Measurements from ENCODE around the gene NTNG1.

The NTNG1 gene

DNA sequence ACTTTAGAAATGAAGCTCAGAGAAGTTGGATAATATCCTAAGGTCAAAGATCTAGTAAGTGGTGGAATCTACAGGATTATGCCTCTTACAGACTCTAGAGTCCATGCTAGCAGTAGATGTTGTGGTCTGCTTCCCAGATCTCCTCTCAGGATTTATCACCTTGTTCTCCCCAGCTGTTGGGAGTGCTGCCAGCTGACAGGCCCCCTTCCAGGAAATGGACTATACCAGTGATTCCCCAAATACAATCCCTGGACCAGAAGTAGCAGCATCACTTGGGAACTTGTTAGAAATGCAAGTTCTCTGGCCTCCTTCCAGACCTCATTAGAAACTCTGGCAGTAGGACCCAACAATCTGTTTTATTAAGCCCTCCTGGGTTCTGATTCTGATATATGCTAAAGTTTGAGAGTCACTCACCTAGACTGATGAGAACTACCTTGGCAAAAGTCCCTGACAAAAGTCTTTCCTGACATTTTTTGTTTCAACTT is 24.5 kb upstream of the NTNG1 start:
- Histone ChIP-seq H2AFZ (ENCODE audit: low read depth) (no peak overlapping the region), H3K79me2 (ENCODE audit: insufficient read depth, low read depth) (no peaks in the 10 kb centered on the region), H3K36me3 (ENCODE audit: insufficient read depth) (no peaks in the 10 kb centered on the region), H3K9ac (no peak overlapping the region), H3K4me2 (no peak overlapping the region), H3K27me3 (ENCODE audit: insufficient read depth, low read depth) (no peaks in the 10 kb centered on the region), H3K4me1 (ENCODE audit: low read depth, poor library complexity, severe bottlenecking) (no peaks in the 10 kb centered on the region), H3K4me3 (IDR thresholded peaks at IDR 0.05; ENCODE audit: insufficient read depth, low read depth, low read length) (no peak overlapping the region), H4K20me1 (ENCODE audit: insufficient read depth) (no peaks in the 10 kb centered on the region), H3K27ac (no peak overlapping the region)
- TF ChIP-seq, protein P1, sequence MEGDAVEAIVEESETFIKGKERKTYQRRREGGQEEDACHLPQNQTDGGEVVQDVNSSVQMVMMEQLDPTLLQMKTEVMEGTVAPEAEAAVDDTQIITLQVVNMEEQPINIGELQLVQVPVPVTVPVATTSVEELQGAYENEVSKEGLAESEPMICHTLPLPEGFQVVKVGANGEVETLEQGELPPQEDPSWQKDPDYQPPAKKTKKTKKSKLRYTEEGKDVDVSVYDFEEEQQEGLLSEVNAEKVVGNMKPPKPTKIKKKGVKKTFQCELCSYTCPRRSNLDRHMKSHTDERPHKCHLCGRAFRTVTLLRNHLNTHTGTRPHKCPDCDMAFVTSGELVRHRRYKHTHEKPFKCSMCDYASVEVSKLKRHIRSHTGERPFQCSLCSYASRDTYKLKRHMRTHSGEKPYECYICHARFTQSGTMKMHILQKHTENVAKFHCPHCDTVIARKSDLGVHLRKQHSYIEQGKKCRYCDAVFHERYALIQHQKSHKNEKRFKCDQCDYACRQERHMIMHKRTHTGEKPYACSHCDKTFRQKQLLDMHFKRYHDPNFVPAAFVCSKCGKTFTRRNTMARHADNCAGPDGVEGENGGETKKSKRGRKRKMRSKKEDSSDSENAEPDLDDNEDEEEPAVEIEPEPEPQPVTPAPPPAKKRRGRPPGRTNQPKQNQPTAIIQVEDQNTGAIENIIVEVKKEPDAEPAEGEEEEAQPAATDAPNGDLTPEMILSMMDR (conservative IDR thresholded peaks at IDR 0.05; ENCODE audit: low read depth, low read length): no peak

DNA sequence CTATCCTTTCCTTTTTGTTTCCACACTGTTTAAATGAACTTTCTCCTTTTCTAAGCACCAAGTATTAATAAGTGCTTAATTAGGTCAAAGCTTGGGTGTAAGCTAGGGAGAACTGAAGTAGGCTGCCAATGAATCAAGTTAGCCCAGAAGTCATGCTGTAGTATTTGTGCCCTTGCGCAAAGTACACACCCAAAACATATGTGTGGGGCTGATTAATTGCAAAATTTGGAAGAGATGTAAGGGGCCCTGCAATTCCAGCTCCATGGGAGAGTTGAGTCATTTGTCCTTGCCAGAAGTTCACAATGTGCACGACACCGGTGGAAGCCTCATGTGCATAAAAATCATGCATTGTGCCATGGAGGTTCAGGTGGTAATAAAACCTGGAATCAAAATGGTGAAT is 18.6 kb upstream of the NTNG1 start:
- Histone ChIP-seq H3K4me2 (no peak overlapping the region), H2AFZ (ENCODE audit: low read depth) (no peak overlapping the region), H3K27ac (no peak overlapping the region), H3K9ac (no peak overlapping the region), H3K79me2 (ENCODE audit: insufficient read depth, low read depth) (no peaks in the 10 kb centered on the region), H3K27me3 (ENCODE audit: insufficient read depth, low read depth) (no peaks in the 10 kb centered on the region), H3K4me1 (ENCODE audit: low read depth, poor library complexity, severe bottlenecking) (no peaks in the 10 kb centered on the region), H3K36me3 (ENCODE audit: insufficient read depth) (no peaks in the 10 kb centered on the region), H4K20me1 (ENCODE audit: insufficient read depth) (no peaks in the 10 kb centered on the region), H3K4me3 (IDR thresholded peaks at IDR 0.05; ENCODE audit: insufficient read depth, low read depth, low read length) (no peak overlapping the region)
- TF ChIP-seq, protein P1 (conservative IDR thresholded peaks at IDR 0.05; ENCODE audit: low read depth, low read length): no peak

DNA sequence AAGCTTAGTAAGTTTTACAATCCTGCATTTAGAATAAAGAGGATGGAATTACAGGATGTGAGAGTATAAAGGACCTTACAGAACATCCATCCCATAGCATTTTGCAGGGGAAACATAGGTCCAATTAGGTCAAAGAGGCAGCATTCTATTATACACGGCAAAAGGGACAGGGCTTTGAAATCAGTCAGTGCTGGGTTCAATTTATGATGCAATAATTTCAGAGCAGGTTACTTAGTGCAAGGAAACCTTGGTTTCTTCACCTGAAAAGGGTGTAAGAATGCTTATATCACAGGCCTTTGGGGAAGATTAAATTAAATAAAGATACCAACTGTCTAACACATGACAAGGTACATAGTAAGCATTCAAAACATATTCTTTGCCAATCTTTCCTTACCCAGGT is 17.1 kb upstream of the NTNG1 start:
- H3K79me2 ChIP-seq (ENCODE audit: insufficient read depth, low read depth): no peaks in the 10 kb centered on the region
- H3K27ac ChIP-seq: no peak overlapping the region
- no peaks in the 10 kb centered on the region for H3K27me3 ChIP-seq (ENCODE audit: insufficient read depth, low read depth)
- H3K36me3 ChIP-seq (ENCODE audit: insufficient read depth): no peaks in the 10 kb centered on the region
- H3K4me2 ChIP-seq: no peak overlapping the region
- H3K9ac ChIP-seq: no peak overlapping the region
- H3K4me3 ChIP-seq (IDR thresholded peaks at IDR 0.05; ENCODE audit: insufficient read depth, low read depth, low read length): no peak overlapping the region
- no peak overlapping the region for H2AFZ ChIP-seq (ENCODE audit: low read depth)
- H4K20me1 ChIP-seq (ENCODE audit: insufficient read depth): no peaks in the 10 kb centered on the region
- H3K4me1 ChIP-seq (ENCODE audit: low read depth, poor library complexity, severe bottlenecking): no peaks in the 10 kb centered on the region
- TF ChIP-seq, protein P1 (conservative IDR thresholded peaks at IDR 0.05; ENCODE audit: low read depth, low read length): no peak

DNA sequence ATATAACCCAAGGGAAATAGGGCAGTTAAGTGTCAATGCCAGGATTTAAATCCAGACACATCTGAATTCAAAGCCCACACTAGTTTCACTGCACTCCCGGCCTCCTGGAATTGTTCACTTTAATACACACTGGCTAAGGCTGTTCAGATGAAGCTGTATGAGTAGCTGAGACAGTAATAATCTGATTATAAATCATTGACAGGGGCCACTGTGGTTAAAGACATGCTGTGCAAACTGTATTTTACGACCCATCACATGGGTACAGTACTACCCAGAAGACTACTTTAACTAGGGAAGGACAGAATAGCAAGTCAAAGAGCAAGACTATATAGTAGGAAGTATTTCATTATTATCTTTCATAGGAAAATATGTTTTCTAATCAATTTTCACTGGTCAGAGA is 16.1 kb upstream of the NTNG1 start:
- H3K4me2 ChIP-seq: no peak overlapping the region
- H3K9ac ChIP-seq: no peak overlapping the region
- H3K27me3 ChIP-seq (ENCODE audit: insufficient read depth, low read depth): no peaks in the 10 kb centered on the region
- H3K4me1 ChIP-seq (ENCODE audit: low read depth, poor library complexity, severe bottlenecking): no peaks in the 10 kb centered on the region
- TF ChIP-seq, protein P1 (conservative IDR thresholded peaks at IDR 0.05; ENCODE audit: low read depth, low read length): no peak
- H3K79me2 ChIP-seq (ENCODE audit: insufficient read depth, low read depth): no peaks in the 10 kb centered on the region
- no peak overlapping the region for H3K27ac ChIP-seq
- H3K36me3 ChIP-seq (ENCODE audit: insufficient read depth): no peaks in the 10 kb centered on the region
- no peak overlapping the region for H2AFZ ChIP-seq (ENCODE audit: low read depth)
- no peaks in the 10 kb centered on the region for H4K20me1 ChIP-seq (ENCODE audit: insufficient read depth)
- no peak overlapping the region for H3K4me3 ChIP-seq (IDR thresholded peaks at IDR 0.05; ENCODE audit: insufficient read depth, low read depth, low read length)
